ENCODE data around the gene ZNF804B. TPM values are rescaled to one million over a fixed set of nuclear protein-coding genes. Genes with fewer than 3 reads are reported as not detected.

ZNF804B gene
- total RNA-seq, 2 experiments from 2014 or later = not detected

GRCh38 chr7:89023877-89024276, 264.4 kb downstream of the ZNF804B start:
- Histone ChIP-seq H2AFZ (ENCODE audit: low read length) (no peak overlapping the region), H3K9me3 (ENCODE audit: low read length) (no peaks in the 10 kb centered on the region), H3K36me3 (ENCODE audit: insufficient read depth, low read length) (no peaks in the 10 kb centered on the region), H3K4me2 (ENCODE audit: low read length) (no peak overlapping the region), H3K27ac (ENCODE audit: low read depth, low read length, poor library complexity, severe bottlenecking) (no peak overlapping the region), H3K4me3 (ENCODE audit: low read depth, low read length, poor library complexity, severe bottlenecking) (no peak overlapping the region), H3K9me2 (ENCODE audit: insufficient read depth, low read length) (no peaks in the 10 kb centered on the region), H3K4me1 (ENCODE audit: insufficient read depth, low read length, poor library complexity, severe bottlenecking) (no peaks in the 10 kb centered on the region), H3K79me2 (ENCODE audit: insufficient read depth, low read depth, low read length) (no peaks in the 10 kb centered on the region), H4K20me1 (ENCODE audit: insufficient read depth, low read length) (no peaks in the 10 kb centered on the region)
- intact Hi-C loops (cut with micrococcal nuclease; ENCODE audit: unreplicated experiment) = no loop called here
- BruUV-seq (replicated peaks) = no TSS peak
- POLR2A ChIA-PET = interaction anchor here (0.7 kb wide), 2 partner anchors 87 to 1587 kb away, joined by 3 read pairs; no protein-coding TSS in a partner anchor
- TF ChIP-seq, protein P1, sequence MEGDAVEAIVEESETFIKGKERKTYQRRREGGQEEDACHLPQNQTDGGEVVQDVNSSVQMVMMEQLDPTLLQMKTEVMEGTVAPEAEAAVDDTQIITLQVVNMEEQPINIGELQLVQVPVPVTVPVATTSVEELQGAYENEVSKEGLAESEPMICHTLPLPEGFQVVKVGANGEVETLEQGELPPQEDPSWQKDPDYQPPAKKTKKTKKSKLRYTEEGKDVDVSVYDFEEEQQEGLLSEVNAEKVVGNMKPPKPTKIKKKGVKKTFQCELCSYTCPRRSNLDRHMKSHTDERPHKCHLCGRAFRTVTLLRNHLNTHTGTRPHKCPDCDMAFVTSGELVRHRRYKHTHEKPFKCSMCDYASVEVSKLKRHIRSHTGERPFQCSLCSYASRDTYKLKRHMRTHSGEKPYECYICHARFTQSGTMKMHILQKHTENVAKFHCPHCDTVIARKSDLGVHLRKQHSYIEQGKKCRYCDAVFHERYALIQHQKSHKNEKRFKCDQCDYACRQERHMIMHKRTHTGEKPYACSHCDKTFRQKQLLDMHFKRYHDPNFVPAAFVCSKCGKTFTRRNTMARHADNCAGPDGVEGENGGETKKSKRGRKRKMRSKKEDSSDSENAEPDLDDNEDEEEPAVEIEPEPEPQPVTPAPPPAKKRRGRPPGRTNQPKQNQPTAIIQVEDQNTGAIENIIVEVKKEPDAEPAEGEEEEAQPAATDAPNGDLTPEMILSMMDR (conservative IDR thresholded peaks at IDR 0.05; ENCODE audit: low read length) = no peak
- no peak for TF ChIP-seq EZH2phosphoT487 (IDR thresholded peaks at IDR 0.05; ENCODE audit: borderline replicate concordance, low read depth, low read length)
- CTCF ChIA-PET (ENCODE audit: unreplicated experiment) = no interaction called here
- DNase-seq (ENCODE audit: low spot score) = no peak

GRCh38 chr7:89027781-89028180, 268.3 kb downstream of the ZNF804B start:
- Histone ChIP-seq H3K36me3 (ENCODE audit: insufficient read depth, low read length) (no peaks in the 10 kb centered on the region), H4K20me1 (ENCODE audit: insufficient read depth, low read length) (no peaks in the 10 kb centered on the region), H3K79me2 (ENCODE audit: insufficient read depth, low read depth, low read length) (no peaks in the 10 kb centered on the region), H2AFZ (ENCODE audit: low read length) (no peak overlapping the region), H3K4me3 (ENCODE audit: low read depth, low read length, poor library complexity, severe bottlenecking) (no peak overlapping the region), H3K9me2 (ENCODE audit: insufficient read depth, low read length) (no peaks in the 10 kb centered on the region), H3K4me2 (ENCODE audit: low read length) (no peak overlapping the region), H3K27ac (ENCODE audit: low read depth, low read length, poor library complexity, severe bottlenecking) (no peak overlapping the region), H3K9me3 (ENCODE audit: low read length) (no peaks in the 10 kb centered on the region), H3K4me1 (ENCODE audit: insufficient read depth, low read length, poor library complexity, severe bottlenecking) (no peaks in the 10 kb centered on the region)
- intact Hi-C loops (cut with micrococcal nuclease; ENCODE audit: unreplicated experiment) = no loop called here
- CTCF ChIA-PET (ENCODE audit: unreplicated experiment) = no interaction called here
- no peak for DNase-seq (ENCODE audit: low spot score)
- BruUV-seq (replicated peaks) = no TSS peak
- TF ChIP-seq, protein P1 (conservative IDR thresholded peaks at IDR 0.05; ENCODE audit: low read length) = no peak
- TF ChIP-seq EZH2phosphoT487 (IDR thresholded peaks at IDR 0.05; ENCODE audit: borderline replicate concordance, low read depth, low read length) = no peak
- POLR2A ChIA-PET = interaction anchor here (0.6 kb wide), 1 partner anchor 108 kb away, joined by 3 read pairs; no protein-coding TSS in a partner anchor

- no peak for DNase-seq (ENCODE audit: low spot score)
- no TSS peak for BruUV-seq (replicated peaks)
- Histone ChIP-seq H3K9me3 (ENCODE audit: low read length) (no peaks in the 10 kb centered on the region), H3K4me1 (ENCODE audit: insufficient read depth, low read length, poor library complexity, severe bottlenecking) (no peaks in the 10 kb centered on the region), H4K20me1 (ENCODE audit: insufficient read depth, low read length) (no peaks in the 10 kb centered on the region), H3K27ac (ENCODE audit: low read depth, low read length, poor library complexity, severe bottlenecking) (no peak overlapping the region), H3K36me3 (ENCODE audit: insufficient read depth, low read length) (no peaks in the 10 kb centered on the region), H3K4me3 (ENCODE audit: low read depth, low read length, poor library complexity, severe bottlenecking) (no peak overlapping the region), H3K4me2 (ENCODE audit: low read length) (no peak overlapping the region), H2AFZ (ENCODE audit: low read length) (no peak overlapping the region), H3K79me2 (ENCODE audit: insufficient read depth, low read depth, low read length) (no peaks in the 10 kb centered on the region), H3K9me2 (ENCODE audit: insufficient read depth, low read length) (no peaks in the 10 kb centered on the region)
- CTCF ChIA-PET (ENCODE audit: unreplicated experiment) = no interaction called here
- intact Hi-C loops (cut with micrococcal nuclease; ENCODE audit: unreplicated experiment) = no loop called here
- POLR2A ChIA-PET = no interaction called here
- no peak for TF ChIP-seq EZH2phosphoT487 (IDR thresholded peaks at IDR 0.05; ENCODE audit: borderline replicate concordance, low read depth, low read length)
- TF ChIP-seq, protein P1 (conservative IDR thresholded peaks at IDR 0.05; ENCODE audit: low read length) = no peak
Observed at GRCh38 chr7:89028319-89028718, 268.8 kb downstream of the ZNF804B start.

Data from OCI-LY7 (cell line).